Measurements from ENCODE around the gene TTC1.
"Not testable (repeated sequence)": the region's sequence is repeated elsewhere in the genome, so short reads cannot be mapped to it uniquely, and the experiment has no call there.

Gene TTC1

DNA sequence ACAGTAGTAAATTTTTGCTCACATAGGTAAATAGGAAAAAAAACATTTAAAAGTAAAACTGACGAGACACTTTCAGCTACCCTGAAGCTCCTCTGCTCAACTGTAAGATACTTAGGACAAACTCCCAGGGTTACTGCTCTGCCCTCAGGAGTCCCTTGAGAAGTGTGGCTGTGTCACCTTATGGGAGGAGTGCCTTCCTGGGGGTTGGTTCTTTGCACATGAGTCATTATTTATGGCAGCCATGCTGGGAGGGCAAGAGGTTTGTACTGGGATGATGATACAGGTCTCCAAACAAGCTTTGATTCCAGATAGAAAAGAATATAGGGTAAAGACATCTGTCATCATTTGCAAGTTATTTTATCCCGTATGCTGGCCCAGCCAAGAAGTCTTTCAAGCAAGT is 45.9 kb downstream of the TTC1 start:
- CTCF ChIA-PET: interaction anchor here (0.5 to 2.8 kb wide), 5 partner anchors 16 to 539 kb away, joined by 3 to 14 read pairs (median 3); no protein-coding TSS in a partner anchor
- DNase-seq (ENCODE audit: low spot score): peak; percentile 30
- no peak for TF ChIP-seq CTCF (conservative IDR thresholded peaks at IDR 0.05; ENCODE audit: low read depth)
- POLR2A ChIA-PET (ENCODE audit: low non-redundant PET): no interaction called here
- H3K27ac ChIP-seq: no peak overlapping the region

GRCh38 chr5:160057256-160057655 is 48.3 kb downstream of the TTC1 start:
- no peak overlapping the region for H3K27ac ChIP-seq
- ChIA-PET CTCF (interaction anchor here (0.6 to 2.8 kb wide), 2 partner anchors 33 to 35 kb away, joined by 3 to 14 read pairs; no protein-coding TSS in a partner anchor), POLR2A (ENCODE audit: low non-redundant PET) (interaction anchor here (0.5 kb wide), 1 partner anchor 18 kb away, joined by 3 read pairs; no protein-coding TSS in a partner anchor)
- TF ChIP-seq CTCF (conservative IDR thresholded peaks at IDR 0.05; ENCODE audit: low read depth): no peak
- no peak for DNase-seq (ENCODE audit: low spot score)

- no peak for TF ChIP-seq CTCF (conservative IDR thresholded peaks at IDR 0.05; ENCODE audit: low read depth)
- POLR2A ChIA-PET (ENCODE audit: low non-redundant PET): no interaction called here
- CTCF ChIA-PET: no interaction called here
- no peak for DNase-seq (ENCODE audit: low spot score)
- H3K27ac ChIP-seq: no peak overlapping the region
Observed at GRCh38 chr5:160060001-160060400, 51.1 kb downstream of the TTC1 start.

DNA sequence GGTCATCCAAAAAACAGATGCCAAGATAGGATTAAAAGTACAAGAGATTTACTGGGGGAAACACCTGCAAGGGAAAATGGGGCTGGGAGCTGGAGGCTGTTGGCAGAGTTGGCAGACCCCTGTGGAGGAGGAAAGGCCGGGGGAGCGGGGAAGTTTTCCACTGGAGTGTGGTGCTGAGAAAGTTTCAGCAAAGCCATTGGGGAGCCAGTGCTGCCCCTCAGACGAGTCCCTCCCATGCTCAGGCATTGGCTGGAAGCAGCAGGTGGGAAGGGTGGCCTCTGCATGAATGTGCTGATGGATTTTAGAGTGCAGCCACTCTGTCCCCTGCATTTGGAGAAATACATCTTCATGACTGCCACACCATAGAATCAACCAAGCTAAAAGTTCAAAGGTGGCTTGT is 52.8 kb downstream of the TTC1 start:
- CTCF ChIA-PET: no interaction called here
- no peak overlapping the region for H3K27ac ChIP-seq
- POLR2A ChIA-PET (ENCODE audit: low non-redundant PET): no interaction called here
- DNase-seq (ENCODE audit: low spot score): no peak
- TF ChIP-seq CTCF (conservative IDR thresholded peaks at IDR 0.05; ENCODE audit: low read depth): no peak

GRCh38 chr5:160064417-160064810 is 55.5 kb downstream of the TTC1 start:
- no peak for TF ChIP-seq CTCF (conservative IDR thresholded peaks at IDR 0.05; ENCODE audit: low read depth)
- CTCF ChIA-PET: no interaction called here
- 0 out of 2 replicates have a peak overlapping the region, but pooled peaks have one; percentile 5 for H3K27ac ChIP-seq
- POLR2A ChIA-PET (ENCODE audit: low non-redundant PET): no interaction called here
- no peak for DNase-seq (ENCODE audit: low spot score)

- TF ChIP-seq CTCF (conservative IDR thresholded peaks at IDR 0.05; ENCODE audit: low read depth): no peak
- ChIA-PET CTCF (interaction anchor here (0.6 kb wide), 1 partner anchor 46 kb away, joined by 3 read pairs; no protein-coding TSS in a partner anchor), POLR2A (ENCODE audit: low non-redundant PET) (interaction anchor here (0.6 kb wide), 2 partner anchors 16 to 354 kb away, joined by 3 to 12 read pairs; partner anchors contain the start of gene SLU7)
- no peak overlapping the region for H3K27ac ChIP-seq
- peak; percentile 89 for DNase-seq (ENCODE audit: low spot score)
Observed at GRCh38 chr5:160064995-160065614, 56.2 kb downstream of the TTC1 start.

- CTCF ChIA-PET: interaction anchor here (0.7 to 0.9 kb wide), 2 partner anchors 12 to 119 kb away, joined by 4 read pairs; no protein-coding TSS in a partner anchor
- H3K27ac ChIP-seq; POLR2A ChIA-PET (ENCODE audit: low non-redundant PET); DNase-seq (ENCODE audit: low spot score): not testable (repeated sequence)
Observed at GRCh38 chr5:160069120-160069519, 60.2 kb downstream of the TTC1 start.

Measured in RWPE1 (cell line).